Neural progenitor cell (in vitro differentiated cells): ENCODE data around the gene BSN.

ENCODE experiments used
- EZH2 ChIP-seq: fragments of 200-600 bp; sonication (generic); IDR thresholded peaks from 2 replicates; pipeline ENCODE4 v1.6.1; 2017; ENCODE audit warnings: antibody characterized with exemption, mild to moderate bottlenecking, moderate library complexity
- EZH2phosphoT487 ChIP-seq: fragments of 200-600 bp; sonication (generic); IDR thresholded peaks from 2 replicates; pipeline ENCODE4 v1.6.1; 2017; ENCODE audit warnings: antibody characterized with exemption
- TF ChIP-seq, protein P1 (sequence below): fragments of 200-600 bp; sonication (generic); IDR thresholded peaks from 2 replicates; pipeline ENCODE4 v1.5.1; 2017; ENCODE audit warnings: antibody characterized with exemption, mild to moderate bottlenecking

DNA sequence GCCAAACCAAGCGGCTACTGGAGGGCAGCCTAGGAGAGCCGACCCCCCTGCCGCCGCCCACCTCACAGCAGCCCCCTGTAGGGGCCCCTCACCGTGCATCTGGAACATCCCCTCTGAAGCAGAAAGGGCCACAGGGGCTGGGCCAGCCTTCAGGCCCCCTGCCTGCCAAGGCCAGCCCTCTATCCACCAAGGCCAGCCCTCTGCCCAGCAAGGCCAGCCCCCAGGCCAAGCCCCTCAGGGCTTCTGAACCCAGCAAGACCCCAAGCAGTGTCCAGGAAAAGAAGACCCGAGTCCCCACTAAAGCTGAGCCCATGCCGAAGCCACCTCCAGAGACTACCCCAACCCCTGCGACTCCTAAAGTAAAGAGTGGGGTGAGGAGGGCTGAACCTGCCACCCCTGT, 96.4 kb downstream of the BSN start:
- TF ChIP-seq, protein P1, sequence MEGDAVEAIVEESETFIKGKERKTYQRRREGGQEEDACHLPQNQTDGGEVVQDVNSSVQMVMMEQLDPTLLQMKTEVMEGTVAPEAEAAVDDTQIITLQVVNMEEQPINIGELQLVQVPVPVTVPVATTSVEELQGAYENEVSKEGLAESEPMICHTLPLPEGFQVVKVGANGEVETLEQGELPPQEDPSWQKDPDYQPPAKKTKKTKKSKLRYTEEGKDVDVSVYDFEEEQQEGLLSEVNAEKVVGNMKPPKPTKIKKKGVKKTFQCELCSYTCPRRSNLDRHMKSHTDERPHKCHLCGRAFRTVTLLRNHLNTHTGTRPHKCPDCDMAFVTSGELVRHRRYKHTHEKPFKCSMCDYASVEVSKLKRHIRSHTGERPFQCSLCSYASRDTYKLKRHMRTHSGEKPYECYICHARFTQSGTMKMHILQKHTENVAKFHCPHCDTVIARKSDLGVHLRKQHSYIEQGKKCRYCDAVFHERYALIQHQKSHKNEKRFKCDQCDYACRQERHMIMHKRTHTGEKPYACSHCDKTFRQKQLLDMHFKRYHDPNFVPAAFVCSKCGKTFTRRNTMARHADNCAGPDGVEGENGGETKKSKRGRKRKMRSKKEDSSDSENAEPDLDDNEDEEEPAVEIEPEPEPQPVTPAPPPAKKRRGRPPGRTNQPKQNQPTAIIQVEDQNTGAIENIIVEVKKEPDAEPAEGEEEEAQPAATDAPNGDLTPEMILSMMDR = no peak
- TF ChIP-seq EZH2 (no peak), EZH2phosphoT487 (no peak)
